Measurements from ENCODE around the gene PPP1R14C. TPM values are rescaled to one million over a fixed set of nuclear protein-coding genes. Genes with fewer than 3 reads are reported as not detected.
A peak's percentile ranks its signal among the peaks of the same experiment; 100 is the strongest.

The PPP1R14C gene
- total and polyA plus RNA-seq, 10 of the 15 experiments (the other 5 are each of a cell fraction or from before 2014, with no cell fraction given), result 0.07 to 1.6 (median 0.13) TPM; not detected in 4

GRCh38 chr6:150185732-150186117 is 42.9 kb downstream of the PPP1R14C start:
- no peak overlapping the region for H3K4me2 ChIP-seq (ENCODE audit: control insufficient read depth, insufficient read depth)
- no peaks in the 10 kb centered on the region for H3K36me3 ChIP-seq (ENCODE audit: control insufficient read depth in 2 of 2, insufficient read depth in 2 of 2, low read length in 1 of 2)
- intact Hi-C loops (cut with micrococcal nuclease; ENCODE audit: unreplicated experiment), result loop anchor here (5.0 kb wide), 1 partner anchor 103 kb away; no protein-coding TSS in a partner anchor
- no peaks in the 10 kb centered on the region for H3K9me3 ChIP-seq (replicated peaks; ENCODE audit: control insufficient read depth, insufficient read depth, low read length)
- H3K4me1 ChIP-seq (ENCODE audit: control insufficient read depth, insufficient read depth, low read length), result 0 out of 2 replicates have a peak, but pooled peaks cover 3% of the 10 kb centered on the region
- RAD21 ChIA-PET (ENCODE audit: unreplicated experiment), result no interaction called here
- no TSS peak for BruUV-seq (replicated peaks)
- no peak overlapping the region for H3K4me3 ChIP-seq
- in situ Hi-C loops (cut with MboI), result no loop called here
- no peaks in the 10 kb centered on the region for H3K27me3 ChIP-seq (replicated peaks in 1 of 2; ENCODE audit: control insufficient read depth in 2 of 2, insufficient read depth in 2 of 2, low read length in 1 of 2)
- CTCF ChIA-PET, result interaction anchor here (1.1 to 1.7 kb wide), 2 partner anchors 105 to 107 kb away, joined by 3 to 7 read pairs; no protein-coding TSS in a partner anchor
- FAIRE-seq (no peak), DNase-seq (ENCODE audit: low read depth, low spot score) (no peak), ATAC-seq (peak; percentile 55)
- H3K79me2 ChIP-seq (ENCODE audit: control insufficient read depth, insufficient read depth, low read length), result no peaks in the 10 kb centered on the region
- H4K20me1 ChIP-seq (ENCODE audit: control insufficient read depth, insufficient read depth), result no peaks in the 10 kb centered on the region
- no peak overlapping the region for H3K27ac ChIP-seq (ENCODE audit: control insufficient read depth, insufficient read depth)
- H2AFZ ChIP-seq (ENCODE audit: control insufficient read depth, low read depth, low read length), result no peak overlapping the region
- 51% methylated on average over 8 of the region's 8 CpGs for WGBS (ENCODE audit: insufficient coverage, insufficient replicate concordance, low lambda C conversion rate, missing lambda C conversion rate)
- no peak overlapping the region for H3K9ac ChIP-seq (ENCODE audit: control insufficient read depth, insufficient read depth, low read length)
- POLR2A ChIA-PET, result no interaction called here
- SMC1A ChIA-PET (ENCODE audit: uncharacterized antibody, unreplicated experiment), result interaction anchor here (0.8 kb wide), 1 partner anchor 17 kb away, joined by 3 read pairs; no protein-coding TSS in a partner anchor
- TF ChIP-seq ATF3 (IDR thresholded peaks at IDR 0.05; ENCODE audit: borderline replicate concordance, extremely low read depth, low read depth, low read length) (no peak), SMC3 (IDR thresholded peaks at IDR 0.05; ENCODE audit: borderline replicate concordance, low read length) (no peak), RFX5 (IDR thresholded peaks at IDR 0.05; ENCODE audit: low read depth, low read length) (no peak), CEBPZ (IDR thresholded peaks at IDR 0.05; ENCODE audit: low read depth, low read length) (no peak), BRCA1 (IDR thresholded peaks at IDR 0.05; ENCODE audit: low read depth, low read length) (no peak), HSF1 (IDR thresholded peaks at IDR 0.05; ENCODE audit: low read depth, low read length) (no peak), SUZ12 (IDR thresholded peaks at IDR 0.05; ENCODE audit: unreplicated experiment) (no peak), MLLT1 (IDR thresholded peaks at IDR 0.05) (no peak), PML (IDR thresholded peaks at IDR 0.05; ENCODE audit: low read length) (no peak), CHD1 (IDR thresholded peaks at IDR 0.05; ENCODE audit: low read depth, low read length) (no peak), BCL11A (IDR thresholded peaks at IDR 0.05; ENCODE audit: low read depth, low read length) (no peak), CHD2 (IDR thresholded peaks at IDR 0.05; ENCODE audit: borderline replicate concordance, low read depth, low read length) (no peak), CREM (IDR thresholded peaks at IDR 0.05; ENCODE audit: low read depth) (no peak), ZBTB33 (IDR thresholded peaks at IDR 0.05) (no peak), PBX3 (IDR thresholded peaks at IDR 0.05; ENCODE audit: insufficient replicate concordance, low read depth, low read length) (no peak)

Measured in GM12878 (cell line).